ENCODE results near the gene SCGB2A2.

Gene SCGB2A2

DNA sequence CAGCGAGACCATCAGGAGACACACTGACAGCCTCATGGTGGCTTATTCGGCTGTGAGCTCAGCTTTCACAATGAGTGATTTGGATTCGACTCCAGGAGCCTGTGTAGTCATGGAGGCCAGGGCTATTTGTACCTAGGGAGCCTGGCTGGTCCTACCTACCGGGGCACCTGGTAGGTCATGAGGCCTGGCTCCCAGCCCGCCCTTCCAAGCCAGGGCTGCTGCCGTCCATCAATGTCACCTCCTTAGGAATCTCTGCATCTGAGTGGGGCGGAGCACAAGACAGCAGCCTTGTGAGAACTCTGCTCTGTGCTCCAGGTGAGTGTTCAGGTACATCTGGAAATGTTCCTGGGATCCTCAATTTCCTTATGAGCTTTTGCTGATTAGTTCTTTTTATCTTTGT, 29.0 kb downstream of the SCGB2A2 start, which contains the start of gene SCGB1D4:
TSS of gene SCGB1D4 (minus strand) at position 101 of the 400 bp plus-strand sequence. CDS start at position 36, 65 bp downstream.
- no peak for DNase-seq (ENCODE audit: low read depth in 3 of 3, low spot score in 1 of 3)

DNA sequence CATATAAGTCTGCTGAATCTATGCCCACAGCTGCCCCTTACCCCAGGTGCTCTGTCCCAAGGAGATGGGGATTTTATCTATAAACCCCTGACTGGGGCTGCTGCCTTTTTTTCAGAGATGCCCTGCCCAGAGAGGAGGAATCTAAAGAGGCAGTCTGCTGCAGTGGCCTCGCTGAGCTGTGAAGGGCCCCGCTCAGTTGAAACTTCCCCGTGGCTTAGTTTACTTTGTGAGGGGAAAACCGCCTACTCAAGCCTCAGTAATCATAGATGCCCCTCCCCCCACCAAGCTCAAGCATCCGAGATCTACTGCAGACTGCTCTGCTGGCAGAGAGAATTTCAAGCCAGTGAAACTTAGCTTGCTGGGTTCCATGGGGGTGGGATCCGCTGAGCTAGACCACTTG, 36.3 kb downstream of the SCGB2A2 start:
- no peak for DNase-seq (ENCODE audit: low read depth in 3 of 3, low spot score in 1 of 3)

DNA sequence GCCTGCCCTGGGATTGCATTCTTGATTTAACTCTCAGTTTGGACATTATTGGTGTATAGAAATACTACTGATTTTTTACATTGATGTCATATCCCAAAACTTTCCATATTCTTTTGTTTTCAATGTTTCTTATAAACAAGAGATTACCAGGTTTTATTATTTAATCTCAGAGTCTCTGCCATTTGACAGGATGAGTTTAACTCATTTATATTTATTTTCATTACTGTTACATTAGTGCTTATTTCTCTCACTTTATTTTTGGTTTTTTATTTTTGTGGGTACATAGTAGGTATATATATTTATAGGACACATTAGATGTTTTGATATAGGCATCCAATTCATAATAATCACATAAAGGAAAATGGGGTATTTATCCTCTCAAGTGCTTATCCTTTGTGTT, 38.0 kb downstream of the SCGB2A2 start:
- no peak for DNase-seq (ENCODE audit: low read depth in 3 of 3, low spot score in 1 of 3)

DNA sequence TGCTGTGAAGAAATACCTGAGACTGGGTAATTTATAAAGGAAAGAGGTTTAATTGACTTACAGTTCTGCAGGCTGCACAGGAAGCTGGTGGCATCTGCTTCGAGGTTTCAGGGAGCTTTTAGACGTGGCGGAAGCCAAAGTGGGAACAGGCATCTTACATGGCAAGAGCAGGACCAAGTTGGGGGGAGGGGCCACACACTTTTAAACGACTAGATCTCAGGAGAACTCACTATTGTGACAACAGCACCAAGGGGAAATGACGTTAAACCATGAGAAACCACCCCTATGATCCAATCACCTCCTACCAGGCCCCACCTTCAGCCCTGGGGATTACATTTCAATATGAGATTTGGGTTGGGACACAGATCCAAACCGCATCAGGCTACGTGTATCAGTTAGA, 40.0 kb downstream of the SCGB2A2 start:
- DNase-seq (ENCODE audit: low read depth in 3 of 3, low spot score in 1 of 3): no peak

DNA sequence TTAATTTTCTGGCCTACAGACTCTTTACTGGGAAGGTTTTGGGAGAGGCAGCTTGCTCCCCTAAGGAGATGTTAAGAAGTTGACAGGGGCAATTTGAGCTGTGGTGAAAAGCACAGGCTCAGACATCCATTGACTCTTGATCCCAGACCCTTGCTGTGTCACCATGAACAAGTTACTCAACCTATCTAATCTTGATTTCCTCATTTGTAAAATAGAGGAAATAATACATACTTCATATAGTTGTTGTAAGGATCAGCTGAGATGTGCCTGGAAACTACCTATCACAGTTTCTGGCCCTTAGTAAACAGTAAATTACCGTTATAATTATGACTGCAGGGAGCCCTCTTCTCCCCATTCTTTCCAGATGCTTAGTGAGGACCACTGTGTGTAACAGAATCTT, 45.5 kb downstream of the SCGB2A2 start:
- DNase-seq (ENCODE audit: low read depth in 3 of 3, low spot score in 1 of 3): no peak

DNA sequence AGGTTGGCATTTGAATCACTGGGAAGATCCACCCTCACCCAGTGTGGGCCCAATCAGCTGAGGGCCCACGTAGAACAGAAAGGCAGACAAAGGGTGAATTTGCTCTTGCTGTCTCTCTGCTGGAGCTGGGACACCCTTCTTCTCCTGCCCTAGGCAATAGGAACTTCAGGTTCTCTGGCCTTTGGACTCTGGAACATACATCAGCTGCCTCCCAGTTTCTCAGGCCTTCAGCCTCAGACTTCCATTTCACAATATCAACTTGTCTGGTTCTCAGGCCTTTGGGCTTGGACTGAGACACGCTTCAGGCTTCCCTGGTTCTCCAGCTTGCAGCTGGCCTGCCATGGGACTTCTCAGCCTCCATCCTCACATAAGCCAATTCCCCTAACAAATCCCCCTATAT, 52.6 kb downstream of the SCGB2A2 start:
- DNase-seq (ENCODE audit: low read depth in 3 of 3, low spot score in 1 of 3): no peak

All from stimulated activated CD4-positive, alpha-beta T cell treated with anti-CD3 and anti-CD28 coated beads, TNF-alpha, amount 100 ng/mL, for 1 hour (primary cell).